ENCODE data around the gene HDAC6. TPM values are rescaled to one million over a fixed set of nuclear protein-coding genes. Genes with fewer than 3 reads are reported as not detected.
"Not testable (repeated sequence)": the region's sequence is repeated elsewhere in the genome, so short reads cannot be mapped to it uniquely, and the experiment has no call there.

HDAC6 gene
- total and polyA plus RNA-seq, 10 donors = 33.9 to 103 (median 79.9) TPM

GRCh38 chrX:48839686-48840085 lies 37.8 kb downstream of the HDAC6 start:
- WGBS, 5 donors = 80 to 91% (median 90%) methylated on average over 8 to 10 of the region's 10 CpGs
- intact Hi-C loops (cut with DNase I; ENCODE audit: low total_unique reads) = no loop called here
- Histone ChIP-seq H3K9me3 (no peaks in the 10 kb centered on the region), H3K27me3 (replicated peaks in 1 of 7) (peaks cover 0 to 21% (median 10%) of the 10 kb centered on the region in 7 donors), H3K4me1 (peaks cover 0 to 8% (median 3%) of the 10 kb centered on the region in 6 donors), H3K4me3 (no peak overlapping the region), H3K36me3 (no peaks in the 10 kb centered on the region), H3K27ac (no peak overlapping the region)
- no peak for DNase-seq
- no peak for TF ChIP-seq CTCF (IDR thresholded peaks at IDR 0.05 in 8 of 11, conservative IDR thresholded peaks at IDR 0.05 in 3 of 11)
- TF ChIP-seq POLR2AphosphoS5 (IDR thresholded peaks at IDR 0.05) = no peak

- H3K4me1 ChIP-seq = no peaks in the 10 kb centered on the region
- WGBS, 5 donors = 43 to 57% (median 56%) methylated on average over 1 of the region's 1 CpG
- intact Hi-C loops (cut with DNase I; ENCODE audit: low total_unique reads) = no loop called here
- no peak overlapping the region for H3K27ac ChIP-seq
- no peak for DNase-seq
- H3K9me3 ChIP-seq = peaks cover 0 to 7% (median 0%) of the 10 kb centered on the region in 8 donors
- TF ChIP-seq CTCF (IDR thresholded peaks at IDR 0.05 in 8 of 11, conservative IDR thresholded peaks at IDR 0.05 in 3 of 11) (no peak), POLR2A (IDR thresholded peaks at IDR 0.05) (no peak), POLR2AphosphoS5 (IDR thresholded peaks at IDR 0.05) (no peak)
- no peak overlapping the region for H3K4me3 ChIP-seq
- peaks cover 0 to 10% (median 0%) of the 10 kb centered on the region in 7 donors for H3K27me3 ChIP-seq (replicated peaks in 1 of 7)
- H3K36me3 ChIP-seq = no peaks in the 10 kb centered on the region
These were observed 47.0 kb downstream of the HDAC6 start for GRCh38 chrX:48848847-48849246.

GRCh38 chrX:48852857-48853256 lies 51.0 kb downstream of the HDAC6 start:
- 72 to 83% (median 76%) methylated on average over 6 to 7 of the region's 7 CpGs for WGBS, 5 donors
- DNase-seq = no peak
- no peak overlapping the region for H3K27ac ChIP-seq
- H3K36me3 ChIP-seq = no peaks in the 10 kb centered on the region
- TF ChIP-seq POLR2AphosphoS5 (IDR thresholded peaks at IDR 0.05) = no peak
- no peak for TF ChIP-seq CTCF (IDR thresholded peaks at IDR 0.05 in 8 of 11, conservative IDR thresholded peaks at IDR 0.05 in 3 of 11)
- TF ChIP-seq POLR2A (IDR thresholded peaks at IDR 0.05) = no peak
- H3K9me3 ChIP-seq = peaks cover 0 to 7% (median 0%) of the 10 kb centered on the region in 8 donors
- H3K27me3 ChIP-seq (replicated peaks in 1 of 7) = peaks cover 0 to 10% (median 0%) of the 10 kb centered on the region in 7 donors
- H3K4me1 ChIP-seq = no peaks in the 10 kb centered on the region
- H3K4me3 ChIP-seq = no peak overlapping the region
- intact Hi-C loops (cut with DNase I; ENCODE audit: low total_unique reads) = no loop called here

DNA sequence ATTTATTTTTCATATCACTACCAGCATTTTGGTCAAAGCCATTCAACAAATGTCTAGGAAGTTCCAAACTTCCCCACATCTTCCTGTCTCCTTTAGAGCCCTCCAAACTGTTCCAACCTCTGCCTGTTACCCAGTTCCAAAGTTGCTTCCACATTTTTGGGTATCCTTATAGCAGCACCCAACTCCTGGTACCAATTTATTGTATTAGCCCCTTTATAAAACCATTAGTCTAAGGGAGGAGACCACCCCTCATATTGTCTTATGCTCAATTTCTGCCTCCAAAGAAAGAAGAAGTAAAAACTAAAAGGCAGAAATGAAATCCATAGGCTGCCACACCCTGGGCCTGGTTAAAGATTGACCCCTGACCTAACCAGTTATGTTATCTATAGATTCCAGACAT lies 51.6 kb downstream of the HDAC6 start:
- DNase-seq, H3K27ac ChIP-seq, H3K4me1 ChIP-seq: not testable (repeated sequence)

DNA sequence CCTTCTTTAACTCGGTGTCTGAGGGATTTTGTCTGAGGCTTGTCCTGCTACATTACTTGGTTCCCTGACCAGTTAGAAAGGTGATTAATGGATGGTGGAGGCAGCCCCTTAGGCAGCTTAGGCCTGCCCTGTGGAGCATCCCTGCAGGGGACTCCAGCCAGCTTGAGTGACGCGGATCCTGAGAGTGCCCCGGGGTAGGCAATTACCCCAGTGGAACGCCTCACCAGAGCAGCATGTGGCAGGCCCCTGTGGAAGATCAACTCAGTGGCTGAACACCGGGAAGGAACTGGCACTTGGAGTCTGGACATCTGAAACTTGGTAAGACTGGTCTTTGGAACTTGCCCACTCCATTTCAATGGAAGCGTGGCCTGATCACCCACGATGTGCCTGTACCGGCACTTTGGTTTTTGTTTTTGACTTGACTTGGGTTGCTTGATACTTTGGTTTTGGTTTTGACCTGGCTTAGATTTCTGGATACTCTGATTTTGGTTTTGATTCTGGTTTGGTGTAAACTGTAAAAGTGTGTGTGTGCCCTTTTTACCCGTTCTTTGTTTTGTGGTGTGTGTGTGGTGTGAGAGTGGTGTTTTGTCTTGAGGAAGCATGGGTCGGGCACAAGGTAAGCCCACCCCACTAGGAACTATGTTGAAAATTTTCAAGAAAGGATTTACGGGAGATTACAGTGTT lies 52.4 kb downstream of the HDAC6 start:
- WGBS, 5 donors = 87 to 93% (median 90%) methylated on average over 7 to 12 of the region's 12 CpGs
- not testable (repeated sequence) for DNase-seq, H3K4me1 ChIP-seq

More for the DNA sequence above, 51.6 kb downstream of the HDAC6 start:
- intact Hi-C loops (cut with DNase I; ENCODE audit: low total_unique reads); H3K4me3 ChIP-seq; H3K27me3 ChIP-seq (replicated peaks in 1 of 7); H3K36me3 ChIP-seq; H3K9me3 ChIP-seq: not testable (repeated sequence)

More for the DNA sequence above, 52.4 kb downstream of the HDAC6 start:
- H3K27me3 ChIP-seq (replicated peaks in 1 of 7); H3K36me3 ChIP-seq; H3K9me3 ChIP-seq; H3K27ac ChIP-seq; intact Hi-C loops (cut with DNase I; ENCODE audit: low total_unique reads); H3K4me3 ChIP-seq: not testable (repeated sequence)

Measured in spleen (tissue), 11 donors.